Glomerular visceral epithelial cell (primary cell): ENCODE results near the gene NPAP1.
"Not testable (repeated sequence)": the region's sequence is repeated elsewhere in the genome, so short reads cannot be mapped to it uniquely, and the experiment has no call there.

Experiments used
- DNase-seq: peaks from one replicate; pipeline ENCODE4 v3.0.0-alpha.2; 2016; ENCODE audit errors: extremely low spot score

NPAP1 gene, protein sequence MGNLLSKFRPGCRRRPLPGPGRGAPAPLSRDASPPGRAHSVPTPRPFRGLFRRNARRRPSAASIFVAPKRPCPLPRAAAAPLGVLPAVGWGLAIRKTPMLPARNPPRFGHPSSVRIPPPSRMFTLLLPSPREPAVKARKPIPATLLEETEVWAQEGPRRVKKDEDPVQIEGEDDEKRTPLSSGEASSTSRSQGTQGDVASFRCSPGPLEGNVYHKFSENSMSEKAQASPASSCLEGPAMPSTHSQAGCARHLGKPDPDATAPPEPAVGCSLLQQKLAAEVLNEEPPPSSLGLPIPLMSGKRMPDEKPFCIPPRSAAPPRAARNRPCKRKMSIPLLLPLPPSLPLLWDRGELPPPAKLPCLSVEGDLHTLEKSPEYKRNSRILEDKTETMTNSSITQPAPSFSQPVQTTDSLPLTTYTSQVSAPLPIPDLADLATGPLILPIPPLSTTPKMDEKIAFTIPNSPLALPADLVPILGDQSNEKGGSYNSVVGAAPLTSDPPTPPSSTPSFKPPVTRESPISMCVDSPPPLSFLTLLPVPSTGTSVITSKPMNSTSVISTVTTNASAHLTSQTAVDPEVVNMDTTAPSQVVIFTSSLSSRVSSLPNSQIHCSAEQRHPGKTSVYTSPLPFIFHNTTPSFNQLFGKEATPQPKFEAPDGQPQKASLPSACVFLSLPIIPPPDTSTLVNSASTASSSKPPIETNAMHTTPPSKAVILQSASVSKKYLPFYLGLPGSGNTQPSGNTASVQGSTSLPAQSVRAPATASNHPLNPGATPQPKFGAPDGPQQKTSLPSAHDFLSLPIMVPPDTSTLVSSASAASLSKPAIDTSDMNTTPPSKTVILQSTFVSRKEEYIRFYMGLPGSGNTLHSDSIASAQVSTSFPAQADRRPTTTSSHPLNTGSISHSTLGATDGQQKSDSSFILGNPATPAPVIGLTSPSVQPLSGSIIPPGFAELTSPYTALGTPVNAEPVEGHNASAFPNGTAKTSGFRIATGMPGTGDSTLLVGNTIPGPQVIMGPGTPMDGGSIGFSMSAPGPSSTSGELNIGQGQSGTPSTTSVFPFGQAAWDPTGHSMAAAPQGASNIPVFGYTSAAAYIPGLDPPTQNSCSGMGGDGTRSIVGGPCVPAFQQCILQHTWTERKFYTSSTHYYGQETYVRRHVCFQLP

DNA sequence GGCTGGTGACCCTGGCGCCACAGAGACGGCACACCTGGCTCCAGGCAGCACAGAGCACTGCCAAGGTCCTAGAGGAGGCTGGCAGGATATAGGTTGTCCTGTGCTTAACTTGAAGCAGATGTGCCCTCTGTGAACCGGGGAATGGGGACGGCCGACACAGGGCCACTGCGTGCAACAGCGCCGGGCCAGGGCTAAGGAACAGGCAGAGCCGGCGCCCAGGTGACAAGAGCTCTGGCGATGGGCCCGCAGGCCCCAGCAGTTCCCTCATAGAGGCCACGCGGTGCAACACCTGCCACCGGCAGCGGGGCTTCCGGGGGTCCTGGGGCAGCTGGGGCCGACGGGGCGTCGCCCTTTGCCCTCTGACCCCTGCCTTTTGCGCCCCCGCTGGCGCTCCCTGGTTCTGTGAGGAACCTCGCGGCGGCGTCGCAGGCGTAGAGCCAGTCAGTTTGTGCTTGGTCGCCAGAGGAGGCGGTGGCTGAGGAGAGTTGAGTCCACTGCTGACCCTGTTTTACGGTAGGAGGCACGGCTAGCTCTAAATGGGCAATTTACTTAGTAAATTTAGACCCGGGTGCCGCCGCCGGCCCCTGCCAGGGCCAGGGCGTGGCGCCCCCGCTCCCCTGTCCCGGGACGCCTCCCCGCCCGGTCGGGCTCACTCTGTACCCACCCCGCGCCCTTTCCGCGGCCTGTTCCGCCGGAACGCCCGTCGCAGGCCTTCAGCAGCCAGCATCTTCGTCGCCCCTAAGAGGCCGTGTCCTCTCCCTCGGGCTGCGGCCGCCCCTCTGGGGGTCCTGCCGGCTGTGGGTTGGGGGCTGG is at the start of gene NPAP1:
NPAP1 (plus strand) TSS at position 444 of the 813 bp plus-strand sequence; CDS start at position 537, 93 bp downstream.
- DNase-seq: no peak

DNA sequence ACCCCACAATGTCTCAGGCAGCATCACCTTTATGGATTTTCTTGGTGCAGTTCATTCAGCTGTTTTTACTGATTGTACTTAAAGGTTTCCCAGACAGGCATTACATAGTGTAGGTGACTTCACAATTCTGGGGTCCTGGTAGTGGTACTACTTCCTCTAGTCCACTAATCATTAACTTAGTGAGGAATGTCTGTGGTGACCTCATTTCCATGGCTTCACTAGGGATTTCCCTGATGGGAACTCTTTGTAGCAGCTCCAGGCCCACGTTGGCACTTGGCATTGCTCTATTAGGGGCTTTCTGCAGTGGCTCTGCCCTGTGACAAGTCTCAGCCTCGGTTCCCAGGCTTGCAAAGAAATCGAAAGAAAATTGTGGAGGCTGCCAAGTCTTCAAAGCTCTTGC is 48.1 kb upstream of the NPAP1 start:
- no peak for DNase-seq

DNA sequence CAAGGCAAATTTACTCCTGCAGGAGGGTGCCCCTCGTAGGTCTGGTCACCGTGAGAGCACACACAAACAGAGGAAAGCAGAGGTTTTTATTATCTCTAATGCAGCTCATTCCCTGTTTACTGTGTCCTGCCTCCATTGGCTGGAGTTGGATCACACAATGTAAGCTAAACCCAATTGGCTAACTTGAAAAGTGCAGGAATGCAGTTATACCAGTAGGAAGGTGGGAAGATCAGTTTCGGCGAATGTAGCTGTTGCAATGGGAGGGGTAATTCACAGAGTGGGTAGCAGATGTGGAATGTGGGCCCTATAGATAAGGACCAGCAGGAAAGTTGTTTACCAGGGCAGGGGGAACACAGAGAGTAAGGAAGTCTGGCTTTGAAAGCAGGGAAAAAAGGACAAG is 42.5 kb upstream of the NPAP1 start:
- DNase-seq: no peak

DNA sequence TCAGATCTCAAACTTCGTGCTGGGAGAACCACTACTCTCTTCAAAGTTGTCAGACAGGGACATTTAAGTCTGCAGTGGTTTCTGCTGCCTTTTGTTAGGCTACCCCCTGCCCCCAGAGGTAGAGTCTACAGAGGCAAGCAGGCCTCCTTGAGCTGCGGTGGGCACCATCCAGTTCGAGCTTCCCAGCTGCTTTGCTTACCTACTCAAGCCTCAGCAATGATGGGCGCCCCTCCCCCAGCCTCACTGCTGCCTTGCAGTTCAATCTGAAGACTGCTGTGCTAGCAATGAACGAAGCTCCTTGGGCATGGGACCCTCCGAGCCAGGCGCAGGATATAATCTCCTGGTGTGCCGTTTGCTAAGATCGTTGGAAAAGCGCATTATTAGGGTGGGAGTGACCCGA is 36.2 kb upstream of the NPAP1 start:
- not testable (repeated sequence) for DNase-seq

DNA sequence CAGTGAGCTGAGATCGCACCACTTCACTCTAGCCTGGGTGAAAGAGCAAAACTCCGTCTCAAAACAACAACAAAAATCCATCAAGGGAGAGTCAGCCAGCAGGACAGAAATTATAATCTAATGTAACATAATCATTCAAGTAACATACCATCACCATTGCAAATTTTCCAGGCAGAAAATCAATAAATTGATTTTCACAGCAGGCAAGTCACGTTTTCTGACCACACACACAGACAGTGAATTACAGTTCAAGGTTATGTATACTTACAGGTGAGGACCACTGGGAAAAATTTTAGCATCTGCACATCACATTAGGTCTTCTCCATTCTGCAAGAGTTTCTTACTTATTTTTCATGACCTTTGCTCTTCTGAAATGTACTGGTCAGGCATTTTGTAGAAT is 29.9 kb upstream of the NPAP1 start:
- no peak for DNase-seq

DNA sequence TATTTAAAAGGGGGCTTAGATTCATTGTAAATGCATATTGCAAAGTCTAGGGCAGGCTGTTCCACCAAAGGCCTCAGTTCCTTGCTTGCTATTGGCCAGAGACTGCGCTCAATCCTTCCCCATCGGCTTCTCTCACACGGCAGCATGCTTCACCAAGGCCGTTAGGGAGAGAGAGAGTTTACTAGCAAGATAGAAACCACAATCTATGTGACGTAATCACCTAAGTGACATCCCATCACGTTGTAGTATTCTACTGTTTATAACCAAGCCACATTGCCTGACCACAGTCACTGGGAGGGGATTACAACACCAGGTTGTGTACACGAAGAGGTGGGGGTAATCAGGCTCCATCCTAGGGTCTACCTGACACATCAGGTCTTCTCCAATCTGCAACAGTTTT is 16.0 kb upstream of the NPAP1 start:
- no peak for DNase-seq

DNA sequence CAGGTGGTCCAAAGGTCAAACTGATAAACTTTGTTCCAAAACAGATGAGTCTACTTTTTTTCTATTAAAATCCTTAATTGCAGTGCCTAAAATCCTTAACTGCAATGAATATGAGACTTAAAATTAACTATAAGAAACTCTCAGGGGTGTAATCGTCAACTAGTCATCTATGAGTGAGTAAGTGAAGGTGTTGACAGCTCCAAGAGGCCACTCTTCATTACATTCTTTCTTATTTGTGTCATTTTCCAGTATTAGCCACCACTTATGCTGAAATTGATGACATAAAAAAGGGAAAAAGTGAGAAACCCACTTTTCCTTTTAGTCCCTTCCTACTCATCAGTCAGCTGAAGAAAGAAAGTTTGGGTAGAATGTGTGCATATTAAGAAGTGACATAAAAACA is 12.6 kb upstream of the NPAP1 start:
- DNase-seq: no peak

DNA sequence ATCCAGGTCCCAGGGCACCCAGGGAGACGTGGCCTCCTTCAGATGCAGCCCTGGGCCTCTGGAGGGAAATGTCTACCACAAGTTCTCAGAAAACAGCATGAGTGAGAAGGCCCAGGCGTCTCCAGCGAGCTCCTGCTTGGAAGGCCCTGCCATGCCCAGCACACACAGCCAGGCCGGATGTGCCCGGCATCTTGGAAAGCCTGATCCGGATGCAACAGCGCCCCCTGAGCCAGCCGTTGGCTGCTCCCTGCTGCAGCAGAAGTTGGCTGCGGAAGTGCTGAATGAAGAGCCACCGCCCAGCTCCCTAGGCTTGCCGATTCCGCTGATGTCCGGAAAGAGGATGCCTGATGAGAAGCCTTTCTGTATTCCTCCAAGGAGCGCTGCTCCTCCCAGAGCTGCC is 856 bp downstream of the NPAP1 start:
- DNase-seq: no peak

DNA sequence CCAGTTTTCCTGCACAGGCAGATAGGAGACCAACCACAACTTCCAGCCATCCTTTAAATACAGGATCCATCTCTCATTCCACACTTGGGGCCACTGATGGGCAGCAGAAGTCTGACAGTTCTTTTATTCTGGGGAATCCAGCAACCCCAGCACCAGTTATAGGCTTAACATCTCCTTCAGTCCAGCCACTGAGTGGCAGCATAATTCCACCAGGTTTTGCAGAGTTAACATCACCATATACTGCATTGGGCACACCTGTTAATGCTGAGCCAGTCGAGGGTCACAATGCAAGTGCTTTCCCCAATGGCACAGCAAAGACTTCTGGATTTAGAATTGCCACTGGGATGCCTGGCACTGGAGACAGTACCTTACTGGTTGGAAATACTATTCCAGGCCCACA is 2.9 kb downstream of the NPAP1 start:
- no peak for DNase-seq

DNA sequence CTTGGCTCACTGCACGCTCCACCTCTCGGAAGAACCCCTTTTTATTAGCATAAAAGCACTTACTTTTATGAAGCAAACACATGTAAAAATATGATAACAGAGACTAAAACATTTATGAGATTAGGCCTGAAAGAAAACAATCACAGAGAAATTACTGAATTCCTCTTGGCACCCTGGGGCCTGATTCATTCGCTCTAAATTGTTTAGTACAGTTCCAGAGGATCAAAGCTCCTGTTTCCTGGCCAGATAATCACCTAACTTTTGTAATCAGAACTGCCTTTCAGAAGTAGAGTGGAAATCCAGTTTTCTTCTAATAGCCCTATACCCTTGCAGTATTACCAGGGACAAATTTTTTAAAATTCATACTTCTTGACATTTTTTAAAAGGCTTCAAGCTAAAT is 6.4 kb downstream of the NPAP1 start:
- no peak for DNase-seq

DNA sequence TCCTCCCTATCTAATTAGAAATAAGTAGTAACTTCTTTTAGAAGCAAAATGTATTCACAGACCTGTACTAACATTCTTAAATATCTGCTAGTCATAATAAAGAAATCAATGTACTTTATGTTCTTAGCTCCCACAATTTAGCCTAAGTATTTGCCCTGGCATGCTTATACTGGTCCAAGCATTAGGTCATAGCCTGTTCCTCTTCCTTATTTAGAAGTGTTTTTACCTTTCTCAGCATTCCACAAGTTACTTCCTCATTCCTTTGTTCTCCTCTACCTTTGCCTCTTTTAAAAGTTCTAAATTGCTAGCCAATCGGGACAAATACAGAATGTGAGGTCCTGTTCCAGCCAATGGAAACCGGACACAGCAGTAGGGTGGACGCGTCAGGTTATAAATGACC is 7.3 kb downstream of the NPAP1 start:
- DNase-seq: not testable (repeated sequence)

DNA sequence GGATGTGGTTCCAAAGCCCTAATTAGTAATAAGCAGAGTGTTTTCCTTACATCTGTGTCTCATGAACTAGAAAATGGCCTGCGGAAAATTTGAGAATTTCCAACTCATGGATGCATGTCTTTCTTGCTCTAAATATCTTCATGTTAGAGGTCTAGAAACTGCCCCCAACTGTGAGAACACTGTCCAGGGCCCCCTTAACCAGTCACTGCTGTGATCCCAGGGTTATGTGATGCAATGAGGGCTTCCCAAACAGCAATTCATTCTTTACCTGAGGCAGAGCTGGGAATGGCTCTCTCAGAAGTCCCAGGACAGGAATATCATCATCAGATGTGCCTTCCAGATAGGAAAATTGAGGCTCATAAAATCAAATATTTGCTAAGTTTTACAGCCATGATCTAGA is 8.2 kb downstream of the NPAP1 start:
- no peak for DNase-seq

DNA sequence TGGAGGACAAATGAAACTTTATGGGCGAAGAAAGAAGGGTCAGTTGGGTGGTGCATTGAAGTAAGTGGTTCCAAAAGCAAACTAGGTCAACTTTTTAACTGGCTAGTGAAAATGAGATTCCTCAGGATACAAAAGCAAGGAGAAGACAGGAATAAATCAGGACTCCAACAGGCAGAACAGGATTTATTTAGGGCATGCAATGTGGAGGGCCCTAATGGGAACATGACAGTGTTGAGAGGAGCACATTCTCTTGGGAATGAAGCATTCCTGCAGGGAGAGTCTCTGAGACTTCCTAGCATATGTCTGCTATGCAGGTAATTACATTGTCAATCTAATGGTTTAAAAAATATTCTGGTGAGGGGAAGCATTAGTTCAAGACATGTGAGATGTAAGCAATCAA is 8.7 kb downstream of the NPAP1 start:
- DNase-seq: no peak

DNA sequence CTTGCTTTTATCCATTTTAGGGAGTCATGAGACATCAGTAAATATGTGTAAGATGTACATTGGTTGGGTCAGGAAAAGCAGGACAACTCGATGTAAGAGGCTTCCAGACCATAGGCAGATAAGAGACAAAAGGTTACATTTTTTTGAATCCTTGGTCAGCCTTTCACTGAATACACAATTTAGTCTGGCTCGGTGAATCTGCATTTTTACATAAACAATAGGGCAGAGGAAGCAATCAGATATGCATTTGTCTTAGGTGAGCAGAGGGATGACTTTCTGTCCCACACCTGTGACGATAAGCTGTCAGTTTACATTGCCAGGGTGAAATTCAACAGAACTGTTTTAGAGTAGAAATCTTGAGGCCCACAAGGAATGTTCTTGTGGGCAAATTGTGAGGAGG is 20.6 kb downstream of the NPAP1 start:
- no peak for DNase-seq

DNA sequence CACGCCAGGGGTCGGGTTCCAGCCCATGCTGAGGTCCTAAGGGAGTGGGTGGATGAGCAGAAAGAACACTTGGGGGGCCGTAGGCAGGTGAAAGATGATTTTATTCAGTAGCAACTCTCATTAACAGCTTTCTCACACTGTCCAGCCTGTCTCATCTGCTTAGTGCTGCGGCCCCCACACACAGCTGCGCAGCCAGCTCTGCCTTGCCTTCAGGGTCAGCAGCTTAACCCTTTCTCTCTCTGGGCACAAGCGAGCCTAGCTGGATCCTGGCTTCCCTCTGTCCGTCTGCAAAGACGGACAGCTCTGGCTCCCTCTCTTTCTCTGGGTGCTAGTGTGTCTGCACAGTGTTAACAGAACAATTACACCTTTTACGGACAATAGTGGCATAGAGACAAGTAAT is 21.3 kb downstream of the NPAP1 start:
- DNase-seq: no peak

DNA sequence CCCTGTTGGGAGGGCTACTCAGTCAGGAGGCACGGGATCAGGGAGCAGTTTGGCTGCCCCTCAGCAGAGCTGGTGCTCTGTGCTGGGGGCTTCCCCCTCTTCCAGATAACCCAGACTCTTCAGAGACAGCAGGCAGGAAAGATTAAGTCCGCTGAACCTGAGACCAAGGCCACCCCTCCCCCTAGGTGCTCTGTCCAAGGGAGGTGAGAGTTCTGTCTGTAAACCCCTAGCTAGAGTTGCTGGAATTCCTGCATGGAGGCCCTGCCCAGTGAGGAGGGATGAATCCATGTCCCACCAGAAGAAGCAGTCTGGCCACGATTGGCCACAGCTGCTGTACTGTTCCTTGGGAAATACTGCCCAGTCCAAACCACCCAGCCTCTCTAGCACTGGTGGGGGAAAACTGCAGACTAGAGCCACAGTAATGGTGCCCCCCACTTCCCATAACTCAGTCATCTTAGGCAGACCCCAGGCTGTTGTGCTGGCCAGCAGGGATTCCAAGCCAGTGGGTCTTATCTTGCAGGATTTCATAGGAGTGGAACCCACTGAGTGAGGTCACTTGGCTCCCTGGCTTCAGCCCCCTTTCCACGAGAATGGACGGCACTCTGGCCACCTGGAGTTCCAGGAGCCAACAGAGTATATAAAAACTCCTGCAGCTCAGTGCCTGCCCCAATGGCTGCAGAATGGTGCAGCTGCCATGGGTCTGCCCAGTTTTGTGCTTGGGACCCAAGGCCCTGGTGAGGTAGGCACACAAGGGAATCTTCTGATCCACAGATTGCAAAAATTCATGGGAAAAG is 42.9 kb downstream of the NPAP1 start:
- DNase-seq: no peak

DNA sequence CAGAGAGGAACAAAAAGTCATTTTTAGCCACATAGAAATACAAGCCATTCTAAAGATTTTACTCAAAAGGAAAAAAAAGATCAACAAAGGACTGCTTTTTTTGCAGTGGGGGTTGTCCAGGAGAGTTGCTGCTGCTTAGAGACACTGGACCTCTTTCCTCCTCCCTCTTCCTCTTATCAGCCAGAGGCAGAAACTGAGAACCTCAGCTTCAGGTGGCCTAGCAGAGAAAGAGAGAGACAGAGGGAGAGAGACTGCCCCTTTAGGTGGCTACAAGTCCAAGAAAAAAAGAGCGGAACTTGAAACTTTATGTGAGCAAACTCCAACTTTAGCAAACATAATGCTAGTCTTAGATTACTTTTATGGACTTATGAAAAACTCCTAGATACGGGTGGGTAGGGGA is 54.2 kb downstream of the NPAP1 start:
- DNase-seq: no peak
